HG02610 (cell line): ENCODE measurements around the gene WDPCP.
A peak's percentile ranks its signal among the peaks of the same experiment; 100 is the strongest.
"Not testable (repeated sequence)": the region's sequence is repeated elsewhere in the genome, so short reads cannot be mapped to it uniquely, and the experiment has no call there.

Experiments
- ATAC-seq: cut with Tn5 transposase; IDR thresholded peaks from one replicate; pipeline ENCODE4 v1.9.1; 2021; ENCODE audit warnings: mild to moderate bottlenecking, moderate library complexity; ENCODE audit not compliant: unreplicated experiment

The WDPCP gene

GRCh38 chr2:63588385-63589147 is at the start of gene WDPCP, which contains the start of gene MDH1:
WDPCP (minus strand) TSS chr2:63588477; CDS start chr2:63588271, 206 bp downstream.
MDH1 (plus strand) TSS chr2:63588963; CDS start chr2:63589044, 81 bp downstream.
- ATAC-seq = peak; percentile 87

GRCh38 chr2:63632382-63632781 is 44.1 kb upstream of the WDPCP start:
- ATAC-seq = no peak

- ATAC-seq = no peak
Observed at GRCh38 chr2:63631501-63631900, 43.2 kb upstream of the WDPCP start.

- ATAC-seq = no peak
Observed at GRCh38 chr2:63628403-63628942, 40.2 kb upstream of the WDPCP start.

GRCh38 chr2:63627866-63628265 is 39.6 kb upstream of the WDPCP start:
- ATAC-seq = no peak

- not testable (repeated sequence) for ATAC-seq
Observed at GRCh38 chr2:63623763-63624162, 35.5 kb upstream of the WDPCP start.

- ATAC-seq = no peak
Observed at GRCh38 chr2:63622751-63623150, 34.5 kb upstream of the WDPCP start.

GRCh38 chr2:63619328-63619727 is 31.1 kb upstream of the WDPCP start:
- ATAC-seq = no peak

GRCh38 chr2:63617366-63617765 is 29.1 kb upstream of the WDPCP start:
- ATAC-seq = no peak

GRCh38 chr2:63614983-63615945 is 27.0 kb upstream of the WDPCP start:
- ATAC-seq = no peak

- ATAC-seq = no peak
Observed at GRCh38 chr2:63614448-63614968, 26.2 kb upstream of the WDPCP start.

GRCh38 chr2:63613391-63613901 is 25.2 kb upstream of the WDPCP start:
- ATAC-seq = no peak

- no peak for ATAC-seq
Observed at GRCh38 chr2:63610525-63610924, 22.2 kb upstream of the WDPCP start.

GRCh38 chr2:63608865-63609264 is 20.6 kb upstream of the WDPCP start:
- ATAC-seq = not testable (repeated sequence)

GRCh38 chr2:63604666-63605065 is 16.4 kb upstream of the WDPCP start:
- no peak for ATAC-seq

- ATAC-seq = no peak
Observed at GRCh38 chr2:63600881-63601460, 12.7 kb upstream of the WDPCP start.

GRCh38 chr2:63598981-63599380 is 10.7 kb upstream of the WDPCP start:
- ATAC-seq = no peak

- ATAC-seq = no peak
Observed at GRCh38 chr2:63596401-63596883, 8.2 kb upstream of the WDPCP start.

GRCh38 chr2:63594660-63595059 is 6.4 kb upstream of the WDPCP start:
- ATAC-seq = no peak

GRCh38 chr2:63591566-63592175 is 3.4 kb upstream of the WDPCP start:
- ATAC-seq = no peak
